GM15510 (cell line): ENCODE measurements around the gene HLTF.

Experiments used
- POLR2A ChIP-seq: IDR thresholded peaks from 3 replicates; pipeline ENCODE4 v1.6.1; 2011; ENCODE audit warnings: borderline replicate concordance; ENCODE audit not compliant: insufficient read length; ENCODE audit errors: extremely low read depth

HLTF gene

GRCh38 chr3:149101641-149102040 is 15.3 kb upstream of the HLTF start:
- no peak for TF ChIP-seq POLR2A

DNA sequence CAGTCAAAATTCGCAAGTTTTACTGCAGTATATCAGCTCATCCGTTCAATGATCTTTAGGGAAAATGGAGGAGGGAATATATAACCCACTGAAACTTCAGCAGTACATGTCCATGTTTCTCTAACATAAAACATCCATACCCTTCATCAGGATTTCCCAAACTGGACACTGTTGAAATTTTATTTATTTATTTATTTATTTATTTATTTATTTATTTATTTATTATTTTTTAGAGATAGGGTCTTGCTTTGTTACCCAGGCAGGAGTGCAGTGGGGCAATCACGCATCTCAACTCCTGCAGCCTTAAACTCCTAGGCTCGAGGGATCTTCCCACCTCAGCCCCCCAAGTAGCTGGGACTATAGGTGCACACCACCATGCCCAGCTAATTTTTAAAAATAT is 14.8 kb upstream of the HLTF start:
- TF ChIP-seq POLR2A: no peak

GRCh38 chr3:149095487-149095886 is 9.2 kb upstream of the HLTF start:
- TF ChIP-seq POLR2A: no peak

- no peak for TF ChIP-seq POLR2A
These were observed 5.7 kb upstream of the HLTF start for GRCh38 chr3:149091983-149092382.

GRCh38 chr3:149090907-149091306 is 4.6 kb upstream of the HLTF start:
- no peak for TF ChIP-seq POLR2A

DNA sequence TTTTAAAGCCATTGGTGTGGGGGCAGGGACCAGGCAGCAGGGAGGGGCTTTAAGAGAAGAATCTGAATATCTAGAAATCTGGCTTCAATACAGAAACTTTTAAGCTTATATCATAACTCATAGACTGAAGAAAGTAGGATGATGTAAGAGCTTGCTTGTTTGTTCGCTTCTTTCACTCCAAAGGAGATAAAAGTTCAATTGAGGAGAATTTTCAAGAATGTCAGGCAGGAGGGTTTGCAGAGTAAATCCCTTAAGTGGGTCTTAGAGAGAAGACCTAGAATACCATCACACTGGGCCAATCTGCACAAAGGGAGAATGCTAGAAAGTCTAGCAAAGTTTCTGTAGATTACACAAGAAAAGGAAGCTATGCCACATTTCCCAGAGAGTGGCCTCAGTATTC is 4.1 kb upstream of the HLTF start:
- TF ChIP-seq POLR2A: no peak

- no peak for TF ChIP-seq POLR2A
These were observed 3.1 kb upstream of the HLTF start for GRCh38 chr3:149089395-149089794.

GRCh38 chr3:149087208-149087607 is 875 bp upstream of the HLTF start:
- TF ChIP-seq POLR2A: no peak

- no peak for TF ChIP-seq POLR2A
These were observed 503 bp downstream of the HLTF start for GRCh38 chr3:149085828-149086231.

GRCh38 chr3:149081772-149082171 is 4.6 kb downstream of the HLTF start:
- TF ChIP-seq POLR2A: no peak

GRCh38 chr3:149080699-149081091 is 5.6 kb downstream of the HLTF start:
- TF ChIP-seq POLR2A: no peak

- TF ChIP-seq POLR2A: no peak
These were observed 6.2 kb downstream of the HLTF start for GRCh38 chr3:149080011-149080698.

DNA sequence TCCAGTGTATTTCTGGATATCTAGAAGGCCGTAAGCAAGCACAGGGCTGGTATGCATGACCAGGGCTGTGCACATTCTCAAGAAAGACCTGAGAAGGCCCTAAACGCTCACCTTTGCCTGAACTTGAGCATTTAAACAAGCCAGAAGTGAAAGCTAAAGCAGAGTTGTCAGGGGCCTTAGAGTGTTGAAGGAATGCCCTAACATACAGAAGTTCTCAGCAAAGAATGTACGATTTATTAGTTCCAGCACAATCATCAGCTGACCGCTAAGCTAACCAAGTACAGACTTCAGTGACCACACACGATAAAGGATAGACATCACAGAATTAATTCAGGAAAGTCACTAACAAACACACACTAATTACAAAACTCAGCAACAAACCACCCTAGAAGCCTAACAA is 8.7 kb downstream of the HLTF start:
- TF ChIP-seq POLR2A: no peak

GRCh38 chr3:149067883-149068282 is 18.4 kb downstream of the HLTF start:
- TF ChIP-seq POLR2A: no peak

DNA sequence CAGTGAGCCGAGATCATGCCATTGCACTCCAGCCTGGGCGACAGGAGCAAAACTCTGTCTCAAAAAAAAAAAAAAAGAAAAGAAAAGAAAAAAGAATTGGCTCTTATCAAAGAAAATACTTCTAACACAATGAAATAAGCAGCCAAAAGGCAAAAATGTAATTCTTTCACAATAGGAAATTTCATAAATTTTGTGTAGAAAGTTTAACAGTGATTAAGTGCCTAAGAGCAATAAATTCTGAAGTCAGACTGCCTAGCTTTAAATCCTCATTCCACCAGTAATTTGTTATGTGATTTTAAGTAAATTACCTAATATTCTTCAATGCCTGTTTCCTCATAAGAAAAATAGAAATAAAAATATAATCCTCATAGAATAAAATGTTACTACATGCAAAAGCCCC is 24.6 kb downstream of the HLTF start:
- no peak for TF ChIP-seq POLR2A

DNA sequence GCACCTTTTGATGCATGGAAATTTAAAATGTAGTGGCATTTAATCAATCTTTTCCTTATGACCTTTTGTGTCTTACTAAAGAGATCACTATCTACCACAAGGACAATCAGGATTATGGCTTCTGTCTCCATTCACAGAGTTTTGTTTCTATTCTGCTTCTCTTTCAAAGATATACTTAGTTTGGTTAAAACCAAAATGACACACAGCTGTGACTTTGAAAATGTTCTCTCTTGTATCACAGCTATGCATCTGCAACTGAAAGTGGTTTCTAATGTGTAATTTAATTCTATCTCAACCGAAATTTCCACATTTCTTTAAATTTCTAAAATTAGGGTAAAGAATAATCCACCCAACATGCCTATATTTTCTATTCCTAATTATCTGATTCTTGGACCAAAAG is 27.7 kb downstream of the HLTF start:
- no peak for TF ChIP-seq POLR2A

DNA sequence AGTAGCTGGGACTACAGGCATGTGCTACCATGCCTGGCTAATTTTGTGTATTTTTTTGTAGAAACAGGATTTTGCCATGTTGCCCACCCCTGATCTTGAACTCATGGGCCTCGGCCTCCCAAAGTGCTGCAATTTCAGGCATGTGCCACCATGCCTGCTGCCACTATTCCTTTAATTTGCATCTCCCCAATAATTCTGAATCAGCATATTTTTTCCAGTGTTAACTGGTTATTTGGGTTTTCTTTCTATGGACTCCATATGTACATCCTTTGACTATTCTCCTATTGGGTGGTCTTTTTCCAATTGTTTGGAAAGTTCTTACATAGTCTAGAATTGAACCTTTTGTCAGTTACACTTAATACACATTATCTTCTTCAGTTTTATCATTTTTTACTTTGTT is 28.1 kb downstream of the HLTF start:
- no peak for TF ChIP-seq POLR2A
